ENCODE results near the gene GPATCH1.
A peak's percentile ranks its signal among the peaks of the same experiment; 100 is the strongest.
"Not testable (repeated sequence)": the region's sequence is repeated elsewhere in the genome, so short reads cannot be mapped to it uniquely, and the experiment has no call there.

GPATCH1 gene

GRCh38 chr19:33163481-33163880, 82.5 kb downstream of the GPATCH1 start:
- DNase-seq, result no peak

GRCh38 chr19:33166037-33166436, 85.1 kb downstream of the GPATCH1 start:
- DNase-seq, result not testable (repeated sequence)

- no peak for DNase-seq
Observed at GRCh38 chr19:33167438-33167837, 86.5 kb downstream of the GPATCH1 start.

- no peak for DNase-seq
Observed at GRCh38 chr19:33168528-33168927, 87.5 kb downstream of the GPATCH1 start.

GRCh38 chr19:33171222-33171795, 90.3 kb downstream of the GPATCH1 start:
- DNase-seq, result no peak

- DNase-seq, result no peak
Observed at GRCh38 chr19:33171916-33172359, 91.0 kb downstream of the GPATCH1 start.

DNA sequence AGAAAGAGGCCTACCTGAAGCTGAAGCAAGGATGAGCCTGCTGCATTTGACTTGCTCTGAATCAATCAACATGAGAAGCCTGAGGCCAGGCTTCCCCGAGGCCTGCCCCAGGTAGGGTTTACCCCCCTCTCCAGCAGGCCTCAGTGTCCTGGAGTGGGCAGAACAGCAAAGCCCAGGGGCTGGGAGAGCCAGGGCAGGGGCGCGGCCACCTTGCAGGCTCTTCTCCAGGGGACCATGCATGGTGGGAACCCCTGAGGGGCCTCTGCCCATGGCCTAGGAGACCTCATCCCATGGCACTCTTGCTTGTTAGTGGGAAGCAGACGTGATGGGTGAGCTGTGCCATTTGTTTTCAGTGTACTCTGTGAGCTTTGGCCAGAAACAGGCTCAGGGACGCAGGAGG, 93.2 kb downstream of the GPATCH1 start:
- DNase-seq, result no peak

GRCh38 chr19:33175156-33175782, 94.3 kb downstream of the GPATCH1 start:
- DNase-seq, result no peak

DNA sequence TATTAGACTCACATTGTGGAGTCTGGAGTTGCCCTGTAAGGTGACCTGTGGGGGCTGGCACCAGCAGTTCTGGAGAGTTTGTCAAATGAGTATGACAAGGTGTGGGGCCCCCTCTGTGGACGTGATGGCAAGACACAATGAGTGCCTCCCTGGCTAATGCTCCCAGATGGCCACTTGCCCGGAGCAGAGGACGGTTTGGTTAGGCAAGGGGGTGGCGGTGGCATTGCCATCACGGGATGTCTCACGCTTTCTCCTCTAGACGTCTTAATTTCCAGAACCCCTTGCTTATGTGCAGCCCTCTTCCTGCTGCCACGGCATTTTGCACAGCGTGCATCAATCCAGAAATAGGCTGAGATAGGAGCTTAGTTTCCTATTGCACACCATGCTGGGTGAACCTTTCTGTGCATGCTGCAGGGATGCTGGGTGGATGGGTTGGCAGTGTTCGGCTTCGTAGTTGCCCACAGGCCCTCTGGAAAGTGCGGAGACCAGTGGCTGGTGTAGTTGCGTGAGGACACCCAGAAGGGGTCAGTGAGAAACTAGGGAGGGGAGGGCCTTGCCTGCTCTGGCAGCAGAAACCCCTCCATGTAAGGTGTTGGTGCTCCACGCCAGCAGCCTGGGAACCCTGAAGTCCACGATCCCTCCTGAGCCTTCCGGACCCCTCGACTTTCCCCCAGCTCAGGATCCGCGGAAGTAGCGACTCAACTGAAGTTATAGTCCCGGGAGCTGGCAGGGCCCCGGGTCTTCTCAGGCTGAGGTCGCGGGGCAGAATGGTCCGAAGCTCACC, 95.1 kb downstream of the GPATCH1 start:
- no peak for DNase-seq

DNA sequence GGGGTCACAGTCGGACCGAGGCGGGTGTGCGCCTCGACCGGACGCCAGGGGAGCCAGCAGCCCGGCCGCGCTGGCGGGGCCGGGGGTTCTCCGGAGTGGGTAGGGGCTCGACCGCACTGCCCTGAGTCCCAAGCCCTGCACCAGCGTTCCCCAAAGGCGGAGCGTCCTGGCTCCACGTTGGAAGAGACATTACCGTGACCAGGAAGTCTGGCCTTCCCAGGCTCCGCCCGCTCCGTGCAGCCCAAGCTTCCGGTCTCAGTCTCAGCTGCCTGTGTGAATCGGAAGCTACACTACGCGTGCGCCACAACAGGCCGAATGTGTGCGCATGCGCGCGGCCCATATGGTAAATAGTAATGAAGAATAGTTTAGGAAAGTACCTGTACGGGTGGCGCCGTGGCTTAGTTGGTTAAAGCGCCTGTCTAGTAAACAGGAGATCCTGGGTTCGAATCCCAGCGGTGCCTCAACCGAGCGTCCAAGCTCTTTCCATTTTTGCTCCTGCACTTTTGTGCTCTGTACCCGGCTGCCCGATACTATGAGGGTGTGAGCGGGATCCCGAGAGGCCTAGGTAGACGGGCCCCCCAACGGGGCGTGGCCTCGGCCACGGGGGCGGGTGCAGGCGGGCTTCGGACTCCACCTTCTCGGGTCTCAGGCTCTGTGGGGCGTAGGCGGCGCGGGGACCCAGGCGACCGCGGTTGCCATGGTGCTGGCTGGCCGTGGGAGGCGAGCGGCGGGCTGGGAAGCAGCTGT, 95.9 kb downstream of the GPATCH1 start:
- DNase-seq, result peak; percentile 100

DNA sequence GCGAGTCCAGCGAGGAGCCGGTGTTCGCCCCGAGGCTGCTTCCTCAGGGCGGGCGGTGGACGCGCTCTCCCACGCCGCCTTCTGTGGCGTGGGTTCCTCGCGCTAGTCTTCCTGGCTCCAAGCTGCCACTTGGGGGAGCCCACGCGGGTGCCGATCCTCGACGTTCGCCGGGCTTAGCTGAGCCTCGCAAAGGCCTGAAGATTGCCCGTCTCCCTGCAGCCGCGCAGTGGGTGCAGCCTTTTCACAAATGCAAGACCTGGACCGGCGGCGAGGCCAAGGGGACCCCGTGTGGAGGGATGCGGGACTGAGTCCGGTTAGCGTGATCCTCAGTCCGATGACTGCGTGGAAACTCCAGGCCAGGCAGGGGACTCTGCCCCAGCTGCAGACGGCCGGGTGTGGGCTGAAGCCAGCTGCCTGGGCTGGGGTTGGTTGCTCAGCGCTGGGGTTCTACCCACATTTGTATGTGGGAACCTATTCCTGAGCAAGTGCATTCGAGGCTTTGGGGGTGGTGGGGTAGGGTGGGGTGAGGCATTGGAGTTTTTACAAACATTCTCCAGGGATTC, 96.5 kb downstream of the GPATCH1 start:
- no peak for DNase-seq
